GM19193 (cell line): ENCODE results near the gene DLG1.
A peak's percentile ranks its signal among the peaks of the same experiment; 100 is the strongest.

ENCODE experiments used
- POLR2A ChIP-seq: IDR thresholded peaks from 4 replicates; pipeline ENCODE4 v1.6.1; 2011; ENCODE audit not compliant: insufficient read depth, insufficient read length; ENCODE audit errors: extremely low read depth

The DLG1 gene

GRCh38 chr3:197008436-197009209 is 289.8 kb downstream of the DLG1 start:
- no peak for TF ChIP-seq POLR2A

- no peak for TF ChIP-seq POLR2A
Measured at GRCh38 chr3:197007953-197008352, 290.5 kb downstream of the DLG1 start.

GRCh38 chr3:197007296-197007940 is 291.0 kb downstream of the DLG1 start:
- TF ChIP-seq POLR2A = no peak

- TF ChIP-seq POLR2A = no peak
Measured at GRCh38 chr3:197006860-197007259, 291.6 kb downstream of the DLG1 start.

GRCh38 chr3:197006446-197006845 is 292.0 kb downstream of the DLG1 start:
- TF ChIP-seq POLR2A = no peak

GRCh38 chr3:197003461-197004385 is 294.7 kb downstream of the DLG1 start:
- TF ChIP-seq POLR2A = no peak

GRCh38 chr3:197002701-197003454 is 295.5 kb downstream of the DLG1 start:
- TF ChIP-seq POLR2A = peak; percentile 33

- TF ChIP-seq POLR2A = no peak
Measured at GRCh38 chr3:197001972-197002700, 296.3 kb downstream of the DLG1 start.

- TF ChIP-seq POLR2A = no peak
Measured at GRCh38 chr3:197001106-197001971, 297.1 kb downstream of the DLG1 start.

- no peak for TF ChIP-seq POLR2A
Measured at GRCh38 chr3:197000211-197000610, 298.2 kb downstream of the DLG1 start.

GRCh38 chr3:196998966-196999760 is 299.2 kb downstream of the DLG1 start:
- no peak for TF ChIP-seq POLR2A

GRCh38 chr3:196997311-196997710 is 301.1 kb downstream of the DLG1 start:
- no peak for TF ChIP-seq POLR2A

- no peak for TF ChIP-seq POLR2A
Measured at GRCh38 chr3:196996454-196997265, 301.8 kb downstream of the DLG1 start.
